GM03348 (cell line): ENCODE results near the gene DIP2A.

Source experiments
- DNase-seq: peaks from one replicate; pipeline ENCODE4 v3.0.0; 2012; ENCODE audit warnings: low spot score

The DIP2A gene

GRCh38 chr21:46597896-46598343 lies 139.2 kb downstream of the DIP2A start:
- DNase-seq = no peak

- DNase-seq = peak; percentile 87
Observed at GRCh38 chr21:46598581-46599572, 140.2 kb downstream of the DIP2A start.

- DNase-seq = no peak
Observed at GRCh38 chr21:46600305-46600704, 141.6 kb downstream of the DIP2A start.

GRCh38 chr21:46600978-46601377 lies 142.3 kb downstream of the DIP2A start:
- DNase-seq = peak; percentile 1

- peak; percentile 29 for DNase-seq
Observed at GRCh38 chr21:46603228-46603627, 144.5 kb downstream of the DIP2A start.

GRCh38 chr21:46604329-46604974 lies 145.8 kb downstream of the DIP2A start:
- no peak for DNase-seq

- no peak for DNase-seq
Observed at GRCh38 chr21:46604975-46605766, 146.5 kb downstream of the DIP2A start, which contains the start of gene S100B. Gene S100B (minus strand): TSS chr21:46605082. CDS start chr21:46602415, 2,667 bp downstream.

- no peak for DNase-seq
Observed at GRCh38 chr21:46605767-46606426, 147.2 kb downstream of the DIP2A start.

- no peak for DNase-seq
Observed at GRCh38 chr21:46606427-46606813, 147.7 kb downstream of the DIP2A start.

- no peak for DNase-seq
Observed at GRCh38 chr21:46607636-46608035, 148.9 kb downstream of the DIP2A start.

- no peak for DNase-seq
Observed at GRCh38 chr21:46608672-46609111, 150.0 kb downstream of the DIP2A start.

GRCh38 chr21:46610018-46610701 lies 151.5 kb downstream of the DIP2A start:
- DNase-seq = no peak

- DNase-seq = no peak
Observed at GRCh38 chr21:46613391-46613790, 154.7 kb downstream of the DIP2A start.

GRCh38 chr21:46616050-46616449 lies 157.4 kb downstream of the DIP2A start:
- no peak for DNase-seq

- no peak for DNase-seq
Observed at GRCh38 chr21:46616656-46617055, 158.0 kb downstream of the DIP2A start.

GRCh38 chr21:46617267-46618051 lies 158.8 kb downstream of the DIP2A start:
- no peak for DNase-seq

GRCh38 chr21:46618738-46619379 lies 160.2 kb downstream of the DIP2A start:
- DNase-seq = no peak
